ENCODE data around the gene APOE.

DNA sequence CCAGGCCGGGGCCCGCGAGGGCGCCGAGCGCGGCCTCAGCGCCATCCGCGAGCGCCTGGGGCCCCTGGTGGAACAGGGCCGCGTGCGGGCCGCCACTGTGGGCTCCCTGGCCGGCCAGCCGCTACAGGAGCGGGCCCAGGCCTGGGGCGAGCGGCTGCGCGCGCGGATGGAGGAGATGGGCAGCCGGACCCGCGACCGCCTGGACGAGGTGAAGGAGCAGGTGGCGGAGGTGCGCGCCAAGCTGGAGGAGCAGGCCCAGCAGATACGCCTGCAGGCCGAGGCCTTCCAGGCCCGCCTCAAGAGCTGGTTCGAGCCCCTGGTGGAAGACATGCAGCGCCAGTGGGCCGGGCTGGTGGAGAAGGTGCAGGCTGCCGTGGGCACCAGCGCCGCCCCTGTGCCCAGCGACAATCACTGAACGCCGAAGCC, 3.3 kb downstream of the APOE start:
- TF ChIP-seq, protein P1, sequence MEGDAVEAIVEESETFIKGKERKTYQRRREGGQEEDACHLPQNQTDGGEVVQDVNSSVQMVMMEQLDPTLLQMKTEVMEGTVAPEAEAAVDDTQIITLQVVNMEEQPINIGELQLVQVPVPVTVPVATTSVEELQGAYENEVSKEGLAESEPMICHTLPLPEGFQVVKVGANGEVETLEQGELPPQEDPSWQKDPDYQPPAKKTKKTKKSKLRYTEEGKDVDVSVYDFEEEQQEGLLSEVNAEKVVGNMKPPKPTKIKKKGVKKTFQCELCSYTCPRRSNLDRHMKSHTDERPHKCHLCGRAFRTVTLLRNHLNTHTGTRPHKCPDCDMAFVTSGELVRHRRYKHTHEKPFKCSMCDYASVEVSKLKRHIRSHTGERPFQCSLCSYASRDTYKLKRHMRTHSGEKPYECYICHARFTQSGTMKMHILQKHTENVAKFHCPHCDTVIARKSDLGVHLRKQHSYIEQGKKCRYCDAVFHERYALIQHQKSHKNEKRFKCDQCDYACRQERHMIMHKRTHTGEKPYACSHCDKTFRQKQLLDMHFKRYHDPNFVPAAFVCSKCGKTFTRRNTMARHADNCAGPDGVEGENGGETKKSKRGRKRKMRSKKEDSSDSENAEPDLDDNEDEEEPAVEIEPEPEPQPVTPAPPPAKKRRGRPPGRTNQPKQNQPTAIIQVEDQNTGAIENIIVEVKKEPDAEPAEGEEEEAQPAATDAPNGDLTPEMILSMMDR (IDR thresholded peaks at IDR 0.05) = no peak
- TF ChIP-seq POLR2A (IDR thresholded peaks at IDR 0.05) = no peak

All from right lobe of liver (tissue), 4 donors.